Raji (cell line): ENCODE results near the gene RAD51B.

Source experiments
- POLR2A ChIP-seq: IDR thresholded peaks from 2 replicates; pipeline ENCODE4 v1.6.1; 2011; ENCODE audit warnings: low read depth, low read length, control low read depth; ENCODE audit not compliant: insufficient read depth

RAD51B gene

GRCh38 chr14:67863223-67863622 lies 43.6 kb downstream of the RAD51B start:
- TF ChIP-seq POLR2A = no peak

- TF ChIP-seq POLR2A = no peak
Measured at GRCh38 chr14:67875175-67876006, 55.8 kb downstream of the RAD51B start.

GRCh38 chr14:67879026-67879425 lies 59.4 kb downstream of the RAD51B start:
- no peak for TF ChIP-seq POLR2A

GRCh38 chr14:67881225-67881624 lies 61.6 kb downstream of the RAD51B start:
- no peak for TF ChIP-seq POLR2A

GRCh38 chr14:67882986-67883555 lies 63.5 kb downstream of the RAD51B start:
- no peak for TF ChIP-seq POLR2A

GRCh38 chr14:67883717-67884116 lies 64.1 kb downstream of the RAD51B start:
- TF ChIP-seq POLR2A = no peak

GRCh38 chr14:67886191-67886590 lies 66.6 kb downstream of the RAD51B start:
- no peak for TF ChIP-seq POLR2A

- no peak for TF ChIP-seq POLR2A
Measured at GRCh38 chr14:67887478-67887877, 67.9 kb downstream of the RAD51B start.

- no peak for TF ChIP-seq POLR2A
Measured at GRCh38 chr14:67889455-67889854, 69.9 kb downstream of the RAD51B start.

- no peak for TF ChIP-seq POLR2A
Measured at GRCh38 chr14:67892466-67893100, 73.0 kb downstream of the RAD51B start.

- no peak for TF ChIP-seq POLR2A
Measured at GRCh38 chr14:67900231-67900630, 80.7 kb downstream of the RAD51B start.

- TF ChIP-seq POLR2A = no peak
Measured at GRCh38 chr14:67908052-67908754, 88.6 kb downstream of the RAD51B start.

GRCh38 chr14:67911562-67911961 lies 92.0 kb downstream of the RAD51B start:
- no peak for TF ChIP-seq POLR2A

GRCh38 chr14:67916430-67916829 lies 96.9 kb downstream of the RAD51B start:
- TF ChIP-seq POLR2A = no peak

GRCh38 chr14:67917006-67917405 lies 97.4 kb downstream of the RAD51B start:
- TF ChIP-seq POLR2A = no peak
